ENCODE results near the gene CC2D2A. TPM values are rescaled to one million over a fixed set of nuclear protein-coding genes. Genes with fewer than 3 reads are reported as not detected.

CC2D2A gene
- total RNA-seq, 1 donor from 2014 or later, result 19.2 TPM

DNA sequence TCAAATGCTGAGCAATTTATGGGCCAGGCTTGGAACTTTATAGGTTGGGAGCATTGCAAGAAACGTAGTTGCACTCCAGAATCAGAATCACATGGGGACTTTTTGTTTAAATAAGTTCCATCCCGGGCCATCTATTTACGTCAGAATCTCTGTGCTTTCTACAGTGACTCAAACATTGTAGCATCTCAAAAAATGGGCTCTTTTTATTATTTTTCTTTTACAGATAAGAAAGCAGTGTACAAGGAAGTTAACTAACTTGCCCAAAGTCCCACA is 10.2 kb downstream of the CC2D2A start:
- Mint-ChIP-seq H3K9me3 (ENCODE audit: low read depth) (peaks cover 7% of the 10 kb centered on the region), H3K27ac (ENCODE audit: unreplicated experiment) (peak overlapping the region; percentile 97), H3K4me1 (ENCODE audit: low read depth) (peaks cover 28% of the 10 kb centered on the region), H3K36me3 (ENCODE audit: low read depth) (peaks cover 20% of the 10 kb centered on the region), H3K27me3 (ENCODE audit: low read depth) (no peaks in the 10 kb centered on the region), H3K4me3 (ENCODE audit: unreplicated experiment) (peak overlapping the region; percentile 81)
- no peak for DNase-seq (ENCODE audit: low spot score)
- TF ChIP-seq CTCF (IDR thresholded peaks at IDR 0.05), result no peak

DNA sequence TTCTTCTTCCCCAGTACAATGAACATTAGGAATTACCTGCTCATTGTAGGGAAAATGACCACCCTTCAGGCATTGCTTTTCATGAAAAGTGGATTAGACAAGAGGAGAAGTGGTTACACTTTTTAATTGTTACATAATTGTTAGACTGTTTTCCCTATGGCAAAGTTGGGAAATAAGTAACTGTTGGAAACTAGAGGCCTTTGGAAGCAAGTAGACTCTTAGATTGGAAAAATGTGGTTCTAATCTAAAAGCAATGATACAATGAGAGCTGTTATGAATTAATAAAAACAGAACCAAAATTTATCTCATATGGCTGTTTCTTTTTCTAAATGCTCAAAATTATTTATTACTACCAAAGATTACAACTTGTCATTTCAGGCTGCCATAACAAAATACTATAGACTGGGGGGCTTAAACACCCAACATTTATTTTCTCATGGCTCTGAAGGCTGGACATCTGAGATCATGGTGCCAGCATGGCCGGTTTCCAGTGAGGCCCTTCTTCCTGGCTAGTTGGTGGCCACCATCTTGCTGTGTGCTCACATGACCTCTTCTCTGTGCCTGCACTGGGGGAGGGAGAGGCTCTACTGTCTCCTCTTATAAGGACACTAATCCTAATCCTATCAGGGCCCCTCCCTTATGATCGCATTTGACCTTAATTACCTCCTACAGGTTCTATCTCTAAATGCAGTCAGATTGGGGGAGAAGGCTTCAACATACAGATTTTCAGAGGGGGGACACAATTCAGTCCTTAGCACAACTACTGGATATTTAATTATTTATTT is 12.5 kb downstream of the CC2D2A start:
- peaks cover 28% of the 10 kb centered on the region for H3K9me3 Mint-ChIP-seq (ENCODE audit: low read depth)
- no peak overlapping the region for H3K27ac Mint-ChIP-seq (ENCODE audit: unreplicated experiment)
- H3K4me1 Mint-ChIP-seq (ENCODE audit: low read depth), result peaks cover 28% of the 10 kb centered on the region
- peaks cover 31% of the 10 kb centered on the region for H3K36me3 Mint-ChIP-seq (ENCODE audit: low read depth)
- no peak for TF ChIP-seq CTCF (IDR thresholded peaks at IDR 0.05)
- H3K4me3 Mint-ChIP-seq (ENCODE audit: unreplicated experiment), result no peak overlapping the region
- H3K27me3 Mint-ChIP-seq (ENCODE audit: low read depth), result no peaks in the 10 kb centered on the region
- DNase-seq (ENCODE audit: low spot score), result no peak

- Mint-ChIP-seq H3K27ac (ENCODE audit: unreplicated experiment) (peak overlapping the region; percentile 71), H3K27me3 (ENCODE audit: low read depth) (no peaks in the 10 kb centered on the region), H3K9me3 (ENCODE audit: low read depth) (peaks cover 34% of the 10 kb centered on the region), H3K4me1 (ENCODE audit: low read depth) (peaks cover 28% of the 10 kb centered on the region), H3K36me3 (ENCODE audit: low read depth) (peaks cover 35% of the 10 kb centered on the region), H3K4me3 (ENCODE audit: unreplicated experiment) (no peak overlapping the region)
- no peak for DNase-seq (ENCODE audit: low spot score)
- TF ChIP-seq CTCF (IDR thresholded peaks at IDR 0.05), result no peak
These were observed 13.2 kb downstream of the CC2D2A start for GRCh38 chr4:15482842-15483241.

DNA sequence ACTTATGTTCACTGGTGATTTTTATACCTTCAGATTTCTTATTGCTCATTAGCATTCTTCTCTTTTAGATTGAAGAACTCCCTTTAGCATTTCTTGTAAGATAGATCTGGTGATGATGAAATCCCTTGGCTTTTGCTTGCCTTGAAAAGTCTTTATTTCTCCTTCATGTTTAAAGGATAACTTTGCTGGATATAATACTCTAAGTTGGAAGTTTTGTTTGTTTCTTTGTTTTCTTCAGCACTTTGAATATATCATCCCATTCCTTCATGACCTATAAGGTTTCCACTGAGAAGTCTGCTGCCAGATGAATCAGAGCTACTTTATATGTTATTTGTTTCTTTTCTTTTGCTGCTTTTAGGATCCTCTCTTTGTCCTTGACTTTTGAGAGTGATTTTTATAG is 18.5 kb downstream of the CC2D2A start:
- H3K9me3 Mint-ChIP-seq (ENCODE audit: low read depth), result peaks cover 46% of the 10 kb centered on the region
- H3K27ac Mint-ChIP-seq (ENCODE audit: unreplicated experiment), result peak overlapping the region; percentile 88
- no peaks in the 10 kb centered on the region for H3K27me3 Mint-ChIP-seq (ENCODE audit: low read depth)
- no peak for TF ChIP-seq CTCF (IDR thresholded peaks at IDR 0.05)
- peaks cover 42% of the 10 kb centered on the region for H3K36me3 Mint-ChIP-seq (ENCODE audit: low read depth)
- no peak for DNase-seq (ENCODE audit: low spot score)
- peaks cover 30% of the 10 kb centered on the region for H3K4me1 Mint-ChIP-seq (ENCODE audit: low read depth)
- no peak overlapping the region for H3K4me3 Mint-ChIP-seq (ENCODE audit: unreplicated experiment)

DNA sequence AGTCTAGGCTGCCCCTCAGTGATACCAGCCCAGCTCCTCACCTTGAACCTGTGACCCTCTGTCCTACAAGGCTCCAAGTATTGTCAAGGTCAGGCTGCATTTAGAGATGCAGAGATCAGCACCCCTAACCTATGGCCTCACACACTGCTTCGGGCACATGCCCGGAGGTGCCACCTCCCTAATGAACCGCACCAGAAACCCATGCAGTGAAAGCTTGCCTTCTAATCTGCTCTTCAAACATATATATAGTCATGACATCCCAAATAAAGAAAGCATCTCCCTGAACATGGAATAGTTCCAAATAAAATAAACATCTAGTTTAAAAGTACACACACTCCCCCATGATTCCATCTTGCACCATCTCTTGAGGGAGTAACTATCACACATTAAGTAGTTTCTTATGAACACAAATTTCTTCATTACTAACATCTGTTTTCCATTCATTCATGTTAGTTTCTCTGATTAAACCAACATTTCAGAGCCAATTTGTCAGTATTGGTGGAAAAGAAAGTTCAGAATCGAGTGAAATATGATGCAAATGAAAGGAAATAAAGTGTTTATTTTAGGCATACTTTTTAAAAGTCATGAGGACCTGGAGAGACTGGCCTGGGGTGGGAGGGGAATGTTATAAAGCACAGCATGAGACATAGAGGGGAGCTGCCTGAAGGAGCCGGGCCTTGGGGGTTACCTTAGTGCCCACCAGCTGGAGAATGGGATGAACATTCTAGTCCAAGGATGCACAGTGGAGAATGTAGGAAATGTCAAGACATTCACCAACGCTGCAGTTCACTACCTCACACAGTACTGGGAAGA is 19.2 kb downstream of the CC2D2A start:
- peaks cover 46% of the 10 kb centered on the region for H3K9me3 Mint-ChIP-seq (ENCODE audit: low read depth)
- H3K4me1 Mint-ChIP-seq (ENCODE audit: low read depth), result peaks cover 29% of the 10 kb centered on the region
- no peak overlapping the region for H3K4me3 Mint-ChIP-seq (ENCODE audit: unreplicated experiment)
- H3K27ac Mint-ChIP-seq (ENCODE audit: unreplicated experiment), result peak overlapping the region; percentile 88
- H3K36me3 Mint-ChIP-seq (ENCODE audit: low read depth), result peaks cover 39% of the 10 kb centered on the region
- no peak for DNase-seq (ENCODE audit: low spot score)
- H3K27me3 Mint-ChIP-seq (ENCODE audit: low read depth), result no peaks in the 10 kb centered on the region
- no peak for TF ChIP-seq CTCF (IDR thresholded peaks at IDR 0.05)
